Sigmoid colon (tissue), 7 donors: Measurements from ENCODE around the gene TBCD. TPM values are rescaled to one million over a fixed set of nuclear protein-coding genes. Genes with fewer than 3 reads are reported as not detected.
A peak's percentile ranks its signal among the peaks of the same experiment; 100 is the strongest.

Experiments
- DNase-seq: peaks from one replicate; pipeline ENCODE4 v3.0.0-alpha.2; 2019
- H3K27ac ChIP-seq, 4 donors: fragments of 200-600 bp; sonication (generic); one replicate each; pipeline ENCODE4 v1.5.1; 2016 to 2019; ENCODE audit warnings: mild to moderate bottlenecking in 1 of 4
- H3K27me3 ChIP-seq, 3 donors: fragments of 200-600 bp; sonication (generic); one replicate each; pipeline ENCODE4 v1.5.1; 2019; ENCODE audit warnings: mild to moderate bottlenecking in 1 of 3
- H3K36me3 ChIP-seq, 4 donors: fragments of 200-600 bp; sonication (generic); one replicate each; pipeline ENCODE4 v1.5.1; 2016 to 2019
- H3K4me1 ChIP-seq, 4 donors: fragments of 200-600 bp; sonication (generic); one replicate each; pipeline ENCODE4 v1.5.1; 2017 to 2019
- H3K4me3 ChIP-seq, 4 donors: fragments of 200-600 bp; sonication (generic); one replicate each; pipeline ENCODE4 v1.5.1; 2017 to 2019; ENCODE audit warnings: mild to moderate bottlenecking in 2 of 4, moderate library complexity in 1 of 4
- H3K9me3 ChIP-seq, 4 donors: fragments of 200-600 bp in 3 of 4; sonication (generic) in 3 of 4; one replicate each; pipeline versions ENCODE4 v1.5.1 to v1.6.1; 2013 to 2019
- EP300 ChIP-seq, 4 donors: sonication (generic); formaldehyde crosslinking; IDR thresholded peaks; one replicate each; pipeline ENCODE4 v1.6.1; 2017; ENCODE audit warnings: antibody characterized with exemption in 4 of 4
- POLR2A ChIP-seq, 2 donors: fragments of 450-650 bp; IDR thresholded peaks; one replicate each; pipeline ENCODE4 v1.6.1; 2016; ENCODE audit warnings: antibody characterized with exemption in 2 of 2, mild to moderate bottlenecking in 2 of 2, moderate library complexity in 2 of 2
- POLR2AphosphoS5 ChIP-seq, 4 donors: sonication (generic); formaldehyde crosslinking; IDR thresholded peaks; one replicate each; pipeline ENCODE4 v1.6.1; 2017; ENCODE audit warnings: antibody characterized with exemption in 4 of 4
- WGBS, 2 donors: extraction: QIAGEN DNeasy Blood & Tissue Kit; methylation state at CpG; one replicate each; pipeline ENCODE4 v1.1.7; 2013; 5-methylcytosine and 5-hydroxymethylcytosine counted together
- intact Hi-C: fragments of 100-400 bp; cut with DNase I; formaldehyde crosslinking; loops from one replicate; pipeline ENCODE4 v1.15.1; 2023
- polyA plus RNA-seq, 3 donors: library from polyadenylated mRNA; stranded (reverse); fragments of 200-250 nt; gene quantifications; one replicate each; pipeline ENCODE4 v1.2.3, GENCODE V29; 2013
- total RNA-seq, 4 donors: library from RNA; depleted of rRNA; stranded (reverse); fragments of >200 nt; gene quantifications; one replicate each; pipeline ENCODE4 v1.1.0, GENCODE V29; 2016
- TF ChIP-seq, protein P1 (sequence below), 4 experiments: fragments of 450-650 bp in 3 of 4; fragments of 200-600 bp in 1 of 4; IDR thresholded peaks; one replicate each; pipeline ENCODE4 v1.5.1; 2016 to 2019; ENCODE audit warnings: antibody characterized with exemption in 4 of 4, mild to moderate bottlenecking in 3 of 4, moderate library complexity in 2 of 4
- donor health status: healthy with polysubstance abuse.
- donor health status: Bipolar disorder and iron deficiency.
- donor health status: healthy.

TBCD gene
- total and polyA plus RNA-seq, 7 donors = 11.1 to 77.4 (median 34.2) TPM

DNA sequence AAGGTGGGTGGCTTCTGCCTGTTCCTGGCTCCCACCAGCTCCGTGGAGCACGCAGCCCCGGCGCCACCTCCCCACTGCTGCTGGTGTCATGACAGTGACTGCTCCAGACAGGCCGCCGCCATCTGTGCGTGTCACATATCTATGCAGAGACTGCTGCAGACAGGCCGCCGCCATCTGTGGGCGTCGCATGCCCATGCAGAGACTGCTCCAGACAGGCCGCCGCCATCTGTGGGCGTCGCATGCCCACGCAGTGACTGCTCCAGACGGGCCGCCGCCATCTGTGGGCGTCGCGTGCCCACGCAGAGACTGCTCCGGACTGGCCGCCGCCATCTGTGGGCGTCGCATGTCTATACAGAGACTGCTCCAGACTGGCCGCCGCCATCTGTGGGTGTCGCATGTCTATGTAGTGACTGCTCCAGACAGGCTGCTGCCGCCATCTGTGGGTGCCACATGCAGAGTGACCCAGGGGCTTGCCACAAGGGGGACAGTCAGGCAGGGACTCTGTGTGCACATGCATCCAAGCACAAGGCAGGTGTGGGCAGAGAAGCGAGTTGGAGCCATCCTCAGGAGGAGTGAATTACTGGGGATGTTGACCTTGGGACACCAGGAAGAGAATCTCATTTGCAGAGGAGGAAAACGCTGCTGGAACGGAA is 38.7 kb upstream of the TBCD start:
- TF ChIP-seq POLR2AphosphoS5 (IDR thresholded peaks at IDR 0.05) = no peak
- TF ChIP-seq POLR2A (IDR thresholded peaks at IDR 0.05) = no peak
- TF ChIP-seq, protein P1, sequence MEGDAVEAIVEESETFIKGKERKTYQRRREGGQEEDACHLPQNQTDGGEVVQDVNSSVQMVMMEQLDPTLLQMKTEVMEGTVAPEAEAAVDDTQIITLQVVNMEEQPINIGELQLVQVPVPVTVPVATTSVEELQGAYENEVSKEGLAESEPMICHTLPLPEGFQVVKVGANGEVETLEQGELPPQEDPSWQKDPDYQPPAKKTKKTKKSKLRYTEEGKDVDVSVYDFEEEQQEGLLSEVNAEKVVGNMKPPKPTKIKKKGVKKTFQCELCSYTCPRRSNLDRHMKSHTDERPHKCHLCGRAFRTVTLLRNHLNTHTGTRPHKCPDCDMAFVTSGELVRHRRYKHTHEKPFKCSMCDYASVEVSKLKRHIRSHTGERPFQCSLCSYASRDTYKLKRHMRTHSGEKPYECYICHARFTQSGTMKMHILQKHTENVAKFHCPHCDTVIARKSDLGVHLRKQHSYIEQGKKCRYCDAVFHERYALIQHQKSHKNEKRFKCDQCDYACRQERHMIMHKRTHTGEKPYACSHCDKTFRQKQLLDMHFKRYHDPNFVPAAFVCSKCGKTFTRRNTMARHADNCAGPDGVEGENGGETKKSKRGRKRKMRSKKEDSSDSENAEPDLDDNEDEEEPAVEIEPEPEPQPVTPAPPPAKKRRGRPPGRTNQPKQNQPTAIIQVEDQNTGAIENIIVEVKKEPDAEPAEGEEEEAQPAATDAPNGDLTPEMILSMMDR (IDR thresholded peaks at IDR 0.05) = no peak
- no peak for TF ChIP-seq EP300 (IDR thresholded peaks at IDR 0.05)

DNA sequence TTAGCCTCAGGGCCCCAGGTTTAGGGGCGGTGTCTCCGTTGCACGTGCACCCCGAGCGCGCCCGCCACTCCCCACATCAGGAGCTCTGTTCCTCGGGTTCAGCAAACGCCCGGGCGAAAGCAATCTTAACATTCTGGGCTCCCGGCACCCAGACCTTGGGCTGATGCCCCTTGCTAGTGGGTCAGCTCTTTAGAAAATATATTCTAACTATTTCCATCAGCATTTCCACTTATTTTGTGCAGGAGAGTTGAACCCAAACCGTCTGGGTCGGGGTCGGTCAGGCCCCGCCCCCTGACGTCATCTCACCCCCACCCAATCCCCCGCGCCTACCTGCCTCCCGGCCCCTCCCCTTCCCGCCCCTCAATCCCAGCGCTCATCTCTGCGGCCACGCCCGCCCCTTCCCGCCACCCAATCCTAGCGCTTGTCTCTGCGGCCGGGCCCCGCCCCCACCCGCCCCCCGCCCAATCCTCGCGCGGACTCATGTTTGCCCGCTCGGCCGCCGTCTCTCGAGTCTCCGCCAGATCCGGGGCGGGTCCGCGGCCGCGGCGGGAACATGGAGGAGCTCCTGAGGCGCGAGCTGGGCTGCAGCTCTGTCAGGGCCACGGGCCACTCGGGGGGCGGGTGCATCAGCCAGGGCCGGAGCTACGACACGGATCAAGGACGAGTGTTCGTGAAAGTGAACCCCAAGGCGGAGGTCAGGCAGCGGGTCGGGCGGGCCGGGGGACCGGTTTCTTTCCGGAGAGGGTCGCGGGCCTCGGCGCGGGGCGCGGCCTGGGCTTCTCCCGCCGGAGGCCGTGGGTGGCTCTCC is 35.5 kb upstream of the TBCD start, which contains the start of gene FN3KRP:
Gene FN3KRP (plus strand): TSS at position 504 of the 808 bp plus-strand sequence. CDS start 50 bp downstream, at position 554.
- intact Hi-C loops = loop anchor here (1.0 to 5.0 kb wide), 3 partner anchors 18 to 64 kb away; partner anchors contain the start of gene RAB40B
- H3K27me3 ChIP-seq = no peaks in the 10 kb centered on the region
- DNase-seq = peak; percentile 98
- H3K27ac ChIP-seq = peak within 1 kb of the TSS; percentile 76 to 79 (median 78)
- H3K9me3 ChIP-seq = no peaks in the 10 kb centered on the region
- H3K4me1 ChIP-seq = peaks cover 0 to 24% (median 20%) of the 10 kb centered on the region in 4 donors
- 1% methylated on average over 75 of the region's 75 CpGs for WGBS, 2 donors
- peaks cover 0 to 27% (median 3%) of the 10 kb centered on the region in 4 donors for H3K36me3 ChIP-seq
- TF ChIP-seq POLR2A (IDR thresholded peaks at IDR 0.05) (peak in 1 of 2 donors; percentile 59), POLR2AphosphoS5 (IDR thresholded peaks at IDR 0.05) (peak; percentile 76 to 82 (median 82)), EP300 (IDR thresholded peaks at IDR 0.05) (no peak)
- TF ChIP-seq, protein P1 (IDR thresholded peaks at IDR 0.05) = no peak
- peak within 1 kb of the TSS; percentile 58 to 85 (median 76) for H3K4me3 ChIP-seq

More for the DNA sequence above, 38.7 kb upstream of the TBCD start:
- 90 to 91% methylated on average over 35 of the region's 35 CpGs for WGBS, 2 donors
- Histone ChIP-seq H3K27ac (no peak overlapping the region), H3K27me3 (peaks cover 0 to 6% (median 0%) of the 10 kb centered on the region in 3 donors), H3K4me3 (no peak overlapping the region), H3K9me3 (no peaks in the 10 kb centered on the region), H3K36me3 (no peaks in the 10 kb centered on the region), H3K4me1 (peaks cover 0 to 21% (median 17%) of the 10 kb centered on the region in 4 donors)
- DNase-seq = no peak
- intact Hi-C loops = no loop called here

DNA sequence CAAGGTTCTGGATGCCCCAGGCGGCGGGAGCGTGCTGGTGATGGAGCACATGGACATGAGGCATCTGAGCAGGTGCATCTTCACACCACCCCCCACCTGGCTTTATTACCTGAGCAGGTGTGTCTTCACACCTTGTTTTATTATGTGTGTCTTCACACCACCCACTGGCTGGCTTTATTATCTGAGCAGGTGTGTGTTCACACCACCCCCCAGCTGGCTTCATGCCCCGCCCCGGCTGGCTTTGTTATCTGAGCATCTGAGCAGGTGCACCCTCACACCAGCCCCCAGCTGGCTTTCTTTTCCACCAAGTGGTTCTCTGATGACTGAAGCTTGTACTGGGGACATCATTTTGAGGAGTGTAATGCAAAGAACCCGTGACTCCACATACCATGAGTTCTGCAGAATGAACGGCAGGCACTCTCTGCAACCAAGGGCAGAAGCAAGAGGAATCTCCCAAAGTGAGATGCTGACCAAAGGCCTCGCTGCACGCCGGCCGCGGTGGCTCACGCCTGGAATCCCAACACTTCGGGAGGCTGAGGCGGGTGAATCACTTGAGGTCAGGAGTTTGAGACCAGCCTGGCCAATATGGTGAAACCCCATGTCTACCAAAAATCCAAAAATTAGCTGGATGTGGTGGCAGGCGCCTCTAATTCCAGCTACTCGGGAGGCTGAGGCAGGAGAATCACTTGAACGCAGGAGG is 32.7 kb upstream of the TBCD start:
- intact Hi-C loops = loop anchor here (5.0 kb wide), 1 partner anchor 67 kb away; no protein-coding TSS in a partner anchor

DNA sequence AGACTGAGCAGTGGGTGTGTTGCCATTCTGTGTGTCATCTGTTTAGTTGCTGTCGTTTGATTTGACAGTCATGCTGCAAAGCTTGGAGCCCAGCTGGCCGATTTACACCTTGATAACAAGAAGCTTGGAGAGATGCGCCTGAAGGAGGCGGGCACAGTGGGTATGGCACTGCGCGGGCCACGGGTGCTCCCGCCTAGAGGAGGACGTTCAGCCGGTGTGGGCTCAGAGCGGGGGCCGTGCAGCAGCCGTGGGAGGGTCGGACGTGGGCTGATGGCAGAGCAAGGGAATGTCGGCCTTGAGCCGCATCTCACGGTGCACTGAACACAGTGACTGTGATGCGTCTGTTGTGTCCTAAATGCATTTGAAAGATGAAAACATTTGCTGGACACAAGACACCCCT is 31.7 kb upstream of the TBCD start:
- Histone ChIP-seq H3K27me3 (no peaks in the 10 kb centered on the region), H3K9me3 (no peaks in the 10 kb centered on the region), H3K4me3 (no peak overlapping the region), H3K4me1 (peaks cover 0 to 24% (median 20%) of the 10 kb centered on the region in 4 donors), H3K36me3 (peaks cover 0 to 57% (median 13%) of the 10 kb centered on the region in 4 donors), H3K27ac (no peak overlapping the region)
- WGBS, 2 donors = 96% methylated on average over 19 of the region's 19 CpGs
- TF ChIP-seq POLR2A (IDR thresholded peaks at IDR 0.05) (no peak), POLR2AphosphoS5 (IDR thresholded peaks at IDR 0.05) (no peak), EP300 (IDR thresholded peaks at IDR 0.05) (no peak)
- TF ChIP-seq, protein P1 (IDR thresholded peaks at IDR 0.05) = no peak
- DNase-seq = no peak
- intact Hi-C loops = no loop called here

More for the DNA sequence above, 32.7 kb upstream of the TBCD start:
- Histone ChIP-seq H3K4me1 (peaks cover 0 to 24% (median 20%) of the 10 kb centered on the region in 4 donors), H3K27ac (no peak overlapping the region), H3K27me3 (no peaks in the 10 kb centered on the region), H3K4me3 (no peak overlapping the region), H3K9me3 (no peaks in the 10 kb centered on the region), H3K36me3 (peaks cover 0 to 50% (median 12%) of the 10 kb centered on the region in 4 donors)
- DNase-seq = no peak
- TF ChIP-seq EP300 (IDR thresholded peaks at IDR 0.05) = no peak
- TF ChIP-seq, protein P1 (IDR thresholded peaks at IDR 0.05) = no peak
- no peak for TF ChIP-seq POLR2A (IDR thresholded peaks at IDR 0.05)
- TF ChIP-seq POLR2AphosphoS5 (IDR thresholded peaks at IDR 0.05) = no peak
- 92 to 95% methylated on average over 18 of the region's 18 CpGs for WGBS, 2 donors
